ENCODE data around the gene ADGRB2. TPM values are rescaled to one million over a fixed set of nuclear protein-coding genes. Genes with fewer than 3 reads are reported as not detected.

Gene ADGRB2
- polyA plus RNA-seq, 3 donors = not detected

GRCh38 chr1:31795801-31796621 lies 31.9 kb upstream of the ADGRB2 start:
- Histone ChIP-seq H4K20me1 (ENCODE audit: insufficient read depth, low read length) (no peaks in the 10 kb centered on the region), H3K27me3 (ENCODE audit: control insufficient read depth in 2 of 2, insufficient read depth in 2 of 2, low read length in 2 of 2) (no peaks in the 10 kb centered on the region), H3K4me1 (ENCODE audit: control insufficient read depth in 1 of 2, insufficient read depth in 2 of 2, low read length in 2 of 2) (no peaks in the 10 kb centered on the region), H3K4me3 (replicated peaks in 1 of 3; ENCODE audit: low read depth in 2 of 3, low read length in 3 of 3) (no peak overlapping the region), H3K9ac (ENCODE audit: insufficient read depth, low read length, poor library complexity, severe bottlenecking) (no peak overlapping the region), H2AFZ (ENCODE audit: insufficient read depth, low read depth, low read length, poor library complexity, severe bottlenecking) (no peak overlapping the region), H3K79me2 (ENCODE audit: insufficient read depth, low read length) (no peaks in the 10 kb centered on the region), H3K27ac (ENCODE audit: low read depth in 1 of 2, low read length in 2 of 2) (no peak overlapping the region), H3K9me3 (replicated peaks in 1 of 2; ENCODE audit: control insufficient read depth in 1 of 2, insufficient read depth in 1 of 2, low read length in 2 of 2) (no peaks in the 10 kb centered on the region), H3K4me2 (replicated peaks; ENCODE audit: extremely low read depth, low read length, poor library complexity, severe bottlenecking) (no peak overlapping the region), H3K36me3 (replicated peaks in 1 of 2; ENCODE audit: control insufficient read depth in 1 of 2, insufficient read depth in 2 of 2, low read length in 2 of 2) (no peaks in the 10 kb centered on the region)
- intact Hi-C loops (cut with micrococcal nuclease) = loop anchor here in 1 of 2 donors (10.0 kb wide), 1 partner anchor 231 kb away; no protein-coding TSS in a partner anchor
- H3K4me1 Mint-ChIP-seq = peaks cover under 1% of the 10 kb centered on the region
- no peak overlapping the region for H3K4me3 Mint-ChIP-seq
- no peak for DNase-seq
- H3K27ac Mint-ChIP-seq = peak overlapping the region in 1 of 7 donors; percentile 66
- 72% methylated on average over 8 of the region's 13 CpGs for WGBS (ENCODE audit: insufficient coverage)
- no peak for TF ChIP-seq CTCF (IDR thresholded peaks at IDR 0.05)
- no peaks in the 10 kb centered on the region for H3K36me3 Mint-ChIP-seq
- peaks cover 0 to 2% (median 0%) of the 10 kb centered on the region in 7 donors for H3K9me3 Mint-ChIP-seq
- peaks cover 12 to 31% (median 20%) of the 10 kb centered on the region in 3 donors for H3K27me3 Mint-ChIP-seq (ENCODE audit: low read depth in 3 of 3)

- Mint-ChIP-seq H3K4me3 (no peak overlapping the region), H3K4me1 (no peaks in the 10 kb centered on the region), H3K27ac (peak overlapping the region in 1 of 7 donors; percentile 41), H3K27me3 (ENCODE audit: low read depth in 3 of 3) (peaks cover 5 to 24% (median 17%) of the 10 kb centered on the region in 3 donors), H3K9me3 (peaks cover 0 to 2% (median 0%) of the 10 kb centered on the region in 7 donors), H3K36me3 (no peaks in the 10 kb centered on the region)
- 80% methylated on average over 1 of the region's 2 CpGs for WGBS (ENCODE audit: insufficient coverage)
- DNase-seq = no peak
- Histone ChIP-seq H3K4me1 (ENCODE audit: control insufficient read depth in 1 of 2, insufficient read depth in 2 of 2, low read length in 2 of 2) (no peaks in the 10 kb centered on the region), H2AFZ (ENCODE audit: insufficient read depth, low read depth, low read length, poor library complexity, severe bottlenecking) (no peak overlapping the region), H3K9me3 (replicated peaks in 1 of 2; ENCODE audit: control insufficient read depth in 1 of 2, insufficient read depth in 1 of 2, low read length in 2 of 2) (no peaks in the 10 kb centered on the region), H3K79me2 (ENCODE audit: insufficient read depth, low read length) (no peaks in the 10 kb centered on the region), H4K20me1 (ENCODE audit: insufficient read depth, low read length) (no peaks in the 10 kb centered on the region), H3K4me3 (replicated peaks in 1 of 3; ENCODE audit: low read depth in 2 of 3, low read length in 3 of 3) (no peak overlapping the region), H3K9ac (ENCODE audit: insufficient read depth, low read length, poor library complexity, severe bottlenecking) (no peak overlapping the region), H3K36me3 (replicated peaks in 1 of 2; ENCODE audit: control insufficient read depth in 1 of 2, insufficient read depth in 2 of 2, low read length in 2 of 2) (no peaks in the 10 kb centered on the region), H3K27me3 (ENCODE audit: control insufficient read depth in 2 of 2, insufficient read depth in 2 of 2, low read length in 2 of 2) (no peaks in the 10 kb centered on the region), H3K4me2 (replicated peaks; ENCODE audit: extremely low read depth, low read length, poor library complexity, severe bottlenecking) (no peak overlapping the region), H3K27ac (ENCODE audit: low read depth in 1 of 2, low read length in 2 of 2) (no peak overlapping the region)
- intact Hi-C loops (cut with micrococcal nuclease) = loop anchor here in 1 of 2 donors (10.0 kb wide), 1 partner anchor 230 kb away; no protein-coding TSS in a partner anchor
- no peak for TF ChIP-seq CTCF (IDR thresholded peaks at IDR 0.05)
Observed at GRCh38 chr1:31795096-31795675, 31.0 kb upstream of the ADGRB2 start.

Data from CD14-positive monocyte (primary cell).